H9 (cell line): ENCODE results near the gene CHRNB4. TPM values are rescaled to one million over a fixed set of nuclear protein-coding genes. Genes with fewer than 3 reads are reported as not detected.

Experiments
- DNase-seq: peaks from one replicate; pipeline ENCODE4 v3.0.0-alpha.2; 2017
- H2AFZ ChIP-seq: one replicate; pipeline ENCODE4 v1.6.1; 2013; ENCODE audit warnings: mild to moderate bottlenecking, low read length, control low read depth, moderate library complexity
- H2AK5ac ChIP-seq: 2 replicates; pipeline ENCODE4 v1.6.1; 2013; ENCODE audit warnings: low read length, control low read depth, mixed read lengths; ENCODE audit not compliant: insufficient read length
- H2BK120ac ChIP-seq: one replicate; pipeline ENCODE4 v1.6.1; 2013; ENCODE audit warnings: low read depth, mild to moderate bottlenecking, low read length, control low read depth, inconsistent platforms; ENCODE audit not compliant: poor library complexity, severe bottlenecking
- H2BK12ac ChIP-seq: 2 replicates; pipeline ENCODE4 v1.6.1; 2013; ENCODE audit warnings: low read length, control low read depth, mixed read lengths, low read depth; ENCODE audit not compliant: insufficient read length
- H2BK15ac ChIP-seq: 2 replicates; pipeline ENCODE4 v1.6.1; 2013; ENCODE audit warnings: low read depth, low read length, control low read depth
- H2BK20ac ChIP-seq: one replicate; pipeline ENCODE4 v1.6.1; 2013; ENCODE audit warnings: low read depth, mild to moderate bottlenecking, low read length, control low read depth, inconsistent platforms; ENCODE audit not compliant: poor library complexity, severe bottlenecking
- H2BK5ac ChIP-seq: 2 replicates; pipeline ENCODE4 v1.6.1; 2013; ENCODE audit warnings: low read length, control low read depth, mixed read lengths; ENCODE audit not compliant: insufficient read length
- H3K14ac ChIP-seq: 2 replicates; pipeline ENCODE4 v1.6.1; 2013; ENCODE audit warnings: low read length, control low read depth; ENCODE audit not compliant: insufficient read depth
- H3K18ac ChIP-seq: 2 replicates; pipeline ENCODE4 v1.6.1; 2013; ENCODE audit warnings: low read depth, mild to moderate bottlenecking, mixed read lengths, low read length, control low read depth; ENCODE audit not compliant: insufficient read length
- H3K23ac ChIP-seq: 2 replicates; pipeline ENCODE4 v1.6.1; 2013; ENCODE audit warnings: low read length, control low read depth, mixed read lengths, low read depth; ENCODE audit not compliant: insufficient read length
- H3K23me2 ChIP-seq: 2 replicates; pipeline ENCODE4 v1.6.1; 2013; ENCODE audit warnings: low read depth, mild to moderate bottlenecking, mixed read lengths, low read length, control low read depth; ENCODE audit not compliant: insufficient read length, poor library complexity, severe bottlenecking
- H3K27ac ChIP-seq: 2 replicates; pipeline ENCODE4 v1.5.1; 2013; ENCODE audit warnings: low read length, control low read depth, mixed read lengths, low read depth; ENCODE audit not compliant: insufficient read length
- H3K27me3 ChIP-seq: 2 replicates; pipeline ENCODE4 v1.6.1; 2013; ENCODE audit warnings: low read length, control low read depth, inconsistent platforms; ENCODE audit not compliant: insufficient read depth
- H3K4ac ChIP-seq: 2 replicates; pipeline ENCODE4 v1.6.1; 2013; ENCODE audit warnings: low read depth, mild to moderate bottlenecking, control low read depth, inconsistent platforms, low read length, moderate library complexity
- H3K4me1 ChIP-seq: 2 replicates; pipeline ENCODE4 v1.6.1; 2013; ENCODE audit warnings: low read length, control low read depth, inconsistent platforms; ENCODE audit not compliant: insufficient read depth
- H3K4me2 ChIP-seq: 2 replicates; pipeline ENCODE4 v1.6.1; 2013; ENCODE audit warnings: low read length, control low read depth, mixed read lengths; ENCODE audit not compliant: insufficient read length, insufficient read depth
- H3K56ac ChIP-seq: 2 replicates; pipeline ENCODE4 v1.6.1; 2013; ENCODE audit warnings: low read depth, mild to moderate bottlenecking, mixed read lengths, low read length, control low read depth; ENCODE audit not compliant: insufficient read length
- H3K79me1 ChIP-seq: 2 replicates; pipeline ENCODE4 v1.6.1; 2013; ENCODE audit warnings: low read depth, mild to moderate bottlenecking, moderate library complexity, low read length, control low read depth, inconsistent platforms; ENCODE audit not compliant: insufficient read depth, poor library complexity, severe bottlenecking
- H3K79me2 ChIP-seq: 2 replicates; pipeline ENCODE4 v1.6.1; 2013; ENCODE audit warnings: low read length, control low read depth, inconsistent platforms; ENCODE audit not compliant: insufficient read depth
- H3K9ac ChIP-seq: 2 replicates; pipeline ENCODE4 v1.6.1; 2013; ENCODE audit warnings: low read length, control low read depth, mixed read lengths; ENCODE audit not compliant: insufficient read length; ENCODE audit errors: extremely low read depth
- H3K9me3 ChIP-seq: one replicate; pipeline ENCODE4 v1.6.1; 2013; ENCODE audit warnings: low read depth, low read length, inconsistent platforms; ENCODE audit not compliant: control insufficient read depth
- H3T11ph ChIP-seq: one replicate; pipeline ENCODE4 v1.6.1; 2013; ENCODE audit warnings: mild to moderate bottlenecking, low read length, control low read depth, inconsistent platforms
- H4K20me1 ChIP-seq: one replicate; pipeline ENCODE4 v1.6.1; 2013; ENCODE audit not compliant: control insufficient read depth, insufficient read length, insufficient read depth
- H4K5ac ChIP-seq: 2 replicates; pipeline ENCODE4 v1.6.1; 2013; ENCODE audit warnings: low read depth, mild to moderate bottlenecking, mixed read lengths, low read length, control low read depth; ENCODE audit not compliant: insufficient read length
- H4K8ac ChIP-seq: replicated peaks from 2 replicates; pipeline ENCODE4 v1.6.1; 2013; ENCODE audit warnings: low read length, control low read depth, mixed read lengths, low read depth; ENCODE audit not compliant: insufficient read length
- H4K91ac ChIP-seq: 2 replicates; pipeline ENCODE4 v1.6.1; 2013; ENCODE audit warnings: low read depth, mild to moderate bottlenecking, moderate library complexity, mixed read lengths, low read length, control low read depth; ENCODE audit not compliant: insufficient read length
- H3K27ac Mint-ChIP-seq, 3 experiments: 2 replicates in 2 of 3; 3 replicates in 1 of 3; pipeline ENCODE4 v1.8.0; 2020 to 2021; ENCODE audit warnings: mixed read lengths in 3 of 3, mild to moderate bottlenecking in 1 of 3, moderate library complexity in 1 of 3
- H3K27me3 Mint-ChIP-seq: 2 replicates; pipeline ENCODE4 v1.8.0; 2021; ENCODE audit warnings: low read depth, mild to moderate bottlenecking, moderate library complexity, mixed read lengths
- H3K36me3 Mint-ChIP-seq, 3 experiments: 2 replicates in 2 of 3; 3 replicates in 1 of 3; pipeline ENCODE4 v1.8.0; 2020 to 2021; ENCODE audit warnings: low read depth in 3 of 3, mixed read lengths in 3 of 3; ENCODE audit not compliant: insufficient read depth in 1 of 3
- H3K4me1 Mint-ChIP-seq, 2 experiments: 2 replicates each; pipeline ENCODE4 v1.8.0; 2020; ENCODE audit warnings: mixed read lengths in 2 of 2
- H3K4me3 Mint-ChIP-seq, 2 experiments: 2 replicates in 1 of 2; 3 replicates in 1 of 2; pipeline ENCODE4 v1.8.0; 2020 to 2021; ENCODE audit warnings: mild to moderate bottlenecking in 2 of 2, mixed read lengths in 2 of 2, moderate library complexity in 1 of 2
- H3K9me3 Mint-ChIP-seq, 2 experiments: 2 replicates in 1 of 2; 3 replicates in 1 of 2; pipeline ENCODE4 v1.8.0; 2020; ENCODE audit warnings: mild to moderate bottlenecking in 2 of 2, mixed read lengths in 2 of 2, moderate library complexity in 1 of 2
- CTCF ChIP-seq: fragments of 200-600 bp; sonication (generic); conservative IDR thresholded peaks from 3 replicates; pipeline ENCODE4 v1.8.0; 2021; ENCODE audit warnings: antibody characterized with exemption, mild to moderate bottlenecking
- WGBS: extraction: QIAGEN DNeasy Blood & Tissue Kit; methylation state at CpG from one replicate; pipeline ENCODE4 v1.1.7; 2013; ENCODE audit warnings: missing lambda C conversion rate, low lambda C conversion rate, mixed read lengths; ENCODE audit not compliant: insufficient read length; ENCODE audit errors: extremely low coverage; 5-methylcytosine and 5-hydroxymethylcytosine counted together
- total RNA-seq: library from RNA; stranded (reverse); gene quantifications from 2 replicates; pipeline ENCODE4 v1.2.1, GENCODE V29; 2021

Gene CHRNB4
- total RNA-seq, 1 experiment from 2014 or later, result 1.9 TPM

- no peaks in the 10 kb centered on the region for H4K20me1 ChIP-seq
- Mint-ChIP-seq H3K4me1 (peaks cover 44 to 47% of the 10 kb centered on the region in 2 experiments), H3K27ac (peak overlapping the region in 1 of 3 experiments; percentile 86; a peak in 2 of 7 replicates), H3K4me3 (no peak overlapping the region; a peak in 1 of 5 replicates), H3K36me3 (no peaks in the 10 kb centered on the region), H3K27me3 (no peaks in the 10 kb centered on the region; the same call in 1 of the 2 replicates), H3K9me3 (no peaks in the 10 kb centered on the region; a peak in 1 of 5 replicates)
- no peaks in the 10 kb centered on the region for H3K27me3 ChIP-seq
- H3T11ph ChIP-seq, result no peak overlapping the region
- no peak overlapping the region for H3K4ac ChIP-seq
- H4K5ac ChIP-seq, result no peak overlapping the region
- no peak overlapping the region for H3K14ac ChIP-seq
- H2AFZ ChIP-seq, result peak overlapping the region; percentile 35
- no peak overlapping the region for H4K8ac ChIP-seq
- H3K27ac ChIP-seq, result no peak overlapping the region
- no peaks in the 10 kb centered on the region for H3K79me1 ChIP-seq
- H2BK5ac ChIP-seq, result no peak overlapping the region
- H2BK120ac ChIP-seq, result no peak overlapping the region
- H3K9me3 ChIP-seq, result no peaks in the 10 kb centered on the region
- H3K4me2 ChIP-seq, result no peak overlapping the region
- no peak overlapping the region for H2BK15ac ChIP-seq
- H3K23me2 ChIP-seq, result no peaks in the 10 kb centered on the region
- no peak for TF ChIP-seq CTCF
- H3K9ac ChIP-seq, result no peak overlapping the region
- no peak overlapping the region for H4K91ac ChIP-seq
- no peak overlapping the region for H3K23ac ChIP-seq
- H3K79me2 ChIP-seq, result no peaks in the 10 kb centered on the region
- H2BK20ac ChIP-seq, result no peak overlapping the region
- DNase-seq, result no peak
- H3K56ac ChIP-seq, result no peak overlapping the region
- H2BK12ac ChIP-seq, result no peak overlapping the region
- no peak overlapping the region for H3K18ac ChIP-seq
- peaks cover 13% of the 10 kb centered on the region for H3K4me1 ChIP-seq
- H2AK5ac ChIP-seq, result no peak overlapping the region
- no CpG with 5 or more reads among the region's 8 CpGs for WGBS
These were observed 44.3 kb upstream of the CHRNB4 start for GRCh38 chr15:78685159-78685921.
